Measurements from ENCODE around the gene COL15A1. TPM values are rescaled to one million over a fixed set of nuclear protein-coding genes. Genes with fewer than 3 reads are reported as not detected.

The COL15A1 gene
- total and polyA plus RNA-seq, 2 donors (not counting 1 experiment from before 2014, with no cell fraction given) = not detected

- H3K9me3 Mint-ChIP-seq (ENCODE audit: insufficient read depth) = peaks cover 4% of the 10 kb centered on the region
- POLR2A ChIA-PET = no interaction called here
- Histone ChIP-seq H3K9me3 (ENCODE audit: control extremely low read depth in 1 of 3, control insufficient read depth in 2 of 3, insufficient read depth in 1 of 3, low read length in 2 of 3) (peaks cover 0 to 11% (median 2%) of the 10 kb centered on the region in 3 donors), H3K27ac (ENCODE audit: low read length in 2 of 2) (no peak overlapping the region), H3K4me1 (ENCODE audit: control insufficient read depth in 2 of 2, insufficient read depth in 2 of 2, low read length in 2 of 2) (peaks cover 15 to 17% of the 10 kb centered on the region in 2 donors), H3K4me2 (replicated peaks; ENCODE audit: low read depth, low read length, poor library complexity, severe bottlenecking) (no peak overlapping the region), H3K4me3 (ENCODE audit: control extremely low read depth in 1 of 5, extremely low read depth in 1 of 5, insufficient read depth in 1 of 5, low read depth in 2 of 5, low read length in 4 of 5) (no peak overlapping the region), H2AFZ (ENCODE audit: insufficient read depth, low read depth, low read length, poor library complexity, severe bottlenecking) (no peak overlapping the region), H3K79me2 (ENCODE audit: control insufficient read depth, insufficient read depth, low read length) (no peaks in the 10 kb centered on the region), H4K20me1 (ENCODE audit: control insufficient read depth, insufficient read depth, low read length, poor library complexity, severe bottlenecking) (no peaks in the 10 kb centered on the region), H3K27me3 (replicated peaks in 1 of 4; ENCODE audit: control extremely low read depth in 1 of 4, control insufficient read depth in 3 of 4, insufficient read depth in 4 of 4, low read length in 3 of 4) (no peaks in the 10 kb centered on the region), H3K36me3 (replicated peaks in 1 of 2; ENCODE audit: control extremely low read depth in 1 of 2, control insufficient read depth in 1 of 2, extremely low read depth in 1 of 2, insufficient read depth in 2 of 2, low read length in 1 of 2) (no peaks in the 10 kb centered on the region), H3K9ac (ENCODE audit: low read length) (no peak overlapping the region)
- DNase-seq (no peak), ATAC-seq (ENCODE audit: low read depth) (no peak)
- WGBS (ENCODE audit: insufficient coverage) = no CpG with 5 or more reads among the region's 6 CpGs
- no peak overlapping the region for H3K4me3 Mint-ChIP-seq
- CTCF ChIA-PET = interaction anchor here (1.2 kb wide), 1 partner anchor 98 kb away, joined by 3 read pairs; no protein-coding TSS in a partner anchor
- TF ChIP-seq EZH2 (IDR thresholded peaks at IDR 0.05; ENCODE audit: borderline replicate concordance, insufficient read depth, low read depth, low read length, poor library complexity, severe bottlenecking) (no peak), CTCF (IDR thresholded peaks at IDR 0.05) (no peak)
- no peaks in the 10 kb centered on the region for H3K27me3 Mint-ChIP-seq
- H3K27ac Mint-ChIP-seq = no peak overlapping the region
- intact Hi-C loops (cut with micrococcal nuclease) = no loop called here
- peaks cover 23% of the 10 kb centered on the region for H3K4me1 Mint-ChIP-seq
These were observed 98.9 kb downstream of the COL15A1 start for GRCh38 chr9:99042620-99043019.

GRCh38 chr9:99044827-99045226, 101.1 kb downstream of the COL15A1 start:
- DNase-seq (no peak), ATAC-seq (ENCODE audit: low read depth) (no peak)
- no peak overlapping the region for H3K27ac ChIP-seq (ENCODE audit: low read length in 2 of 2)
- H3K79me2 ChIP-seq (ENCODE audit: control insufficient read depth, insufficient read depth, low read length) = no peaks in the 10 kb centered on the region
- no peak overlapping the region for H3K9ac ChIP-seq (ENCODE audit: low read length)
- Mint-ChIP-seq H3K4me1 (peaks cover 17% of the 10 kb centered on the region), H3K9me3 (ENCODE audit: insufficient read depth) (peaks cover 4% of the 10 kb centered on the region), H3K27me3 (no peaks in the 10 kb centered on the region), H3K27ac (no peak overlapping the region), H3K4me3 (no peak overlapping the region)
- H3K4me1 ChIP-seq (ENCODE audit: control insufficient read depth in 2 of 2, insufficient read depth in 2 of 2, low read length in 2 of 2) = peaks cover 10 to 12% of the 10 kb centered on the region in 2 donors
- H3K9me3 ChIP-seq (ENCODE audit: control extremely low read depth in 1 of 3, control insufficient read depth in 2 of 3, insufficient read depth in 1 of 3, low read length in 2 of 3) = peaks cover 0 to 11% (median 2%) of the 10 kb centered on the region in 3 donors
- POLR2A ChIA-PET = no interaction called here
- H3K36me3 ChIP-seq (replicated peaks in 1 of 2; ENCODE audit: control extremely low read depth in 1 of 2, control insufficient read depth in 1 of 2, extremely low read depth in 1 of 2, insufficient read depth in 2 of 2, low read length in 1 of 2) = no peaks in the 10 kb centered on the region
- no peak overlapping the region for H2AFZ ChIP-seq (ENCODE audit: insufficient read depth, low read depth, low read length, poor library complexity, severe bottlenecking)
- H4K20me1 ChIP-seq (ENCODE audit: control insufficient read depth, insufficient read depth, low read length, poor library complexity, severe bottlenecking) = no peaks in the 10 kb centered on the region
- no peaks in the 10 kb centered on the region for H3K27me3 ChIP-seq (replicated peaks in 1 of 4; ENCODE audit: control extremely low read depth in 1 of 4, control insufficient read depth in 3 of 4, insufficient read depth in 4 of 4, low read length in 3 of 4)
- H3K4me2 ChIP-seq (replicated peaks; ENCODE audit: low read depth, low read length, poor library complexity, severe bottlenecking) = no peak overlapping the region
- CTCF ChIA-PET = no interaction called here
- TF ChIP-seq CTCF (IDR thresholded peaks at IDR 0.05) (no peak), EZH2 (IDR thresholded peaks at IDR 0.05; ENCODE audit: borderline replicate concordance, insufficient read depth, low read depth, low read length, poor library complexity, severe bottlenecking) (no peak)
- WGBS (ENCODE audit: insufficient coverage) = no CpG with 5 or more reads among the region's 4 CpGs
- intact Hi-C loops (cut with micrococcal nuclease) = no loop called here
- no peak overlapping the region for H3K4me3 ChIP-seq (ENCODE audit: control extremely low read depth in 1 of 5, extremely low read depth in 1 of 5, insufficient read depth in 1 of 5, low read depth in 2 of 5, low read length in 4 of 5)
